GM12875 (cell line): ENCODE measurements around the gene MACROD1.

Experiments
- H3K4me3 ChIP-seq: one replicate; pipeline ENCODE4 v1.5.1; 2011; ENCODE audit warnings: low read depth, low read length, control low read depth
- TF ChIP-seq, protein P1 (sequence below): IDR thresholded peaks from 2 replicates; pipeline ENCODE4 v1.5.1; 2011; ENCODE audit warnings: low read depth, mild to moderate bottlenecking, control low read depth, inconsistent platforms, low read length, moderate library complexity, borderline replicate concordance; ENCODE audit not compliant: insufficient read depth

Gene MACROD1

GRCh38 chr11:64041846-64042245 is 124.1 kb downstream of the MACROD1 start:
- TF ChIP-seq, protein P1, sequence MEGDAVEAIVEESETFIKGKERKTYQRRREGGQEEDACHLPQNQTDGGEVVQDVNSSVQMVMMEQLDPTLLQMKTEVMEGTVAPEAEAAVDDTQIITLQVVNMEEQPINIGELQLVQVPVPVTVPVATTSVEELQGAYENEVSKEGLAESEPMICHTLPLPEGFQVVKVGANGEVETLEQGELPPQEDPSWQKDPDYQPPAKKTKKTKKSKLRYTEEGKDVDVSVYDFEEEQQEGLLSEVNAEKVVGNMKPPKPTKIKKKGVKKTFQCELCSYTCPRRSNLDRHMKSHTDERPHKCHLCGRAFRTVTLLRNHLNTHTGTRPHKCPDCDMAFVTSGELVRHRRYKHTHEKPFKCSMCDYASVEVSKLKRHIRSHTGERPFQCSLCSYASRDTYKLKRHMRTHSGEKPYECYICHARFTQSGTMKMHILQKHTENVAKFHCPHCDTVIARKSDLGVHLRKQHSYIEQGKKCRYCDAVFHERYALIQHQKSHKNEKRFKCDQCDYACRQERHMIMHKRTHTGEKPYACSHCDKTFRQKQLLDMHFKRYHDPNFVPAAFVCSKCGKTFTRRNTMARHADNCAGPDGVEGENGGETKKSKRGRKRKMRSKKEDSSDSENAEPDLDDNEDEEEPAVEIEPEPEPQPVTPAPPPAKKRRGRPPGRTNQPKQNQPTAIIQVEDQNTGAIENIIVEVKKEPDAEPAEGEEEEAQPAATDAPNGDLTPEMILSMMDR: no peak

DNA sequence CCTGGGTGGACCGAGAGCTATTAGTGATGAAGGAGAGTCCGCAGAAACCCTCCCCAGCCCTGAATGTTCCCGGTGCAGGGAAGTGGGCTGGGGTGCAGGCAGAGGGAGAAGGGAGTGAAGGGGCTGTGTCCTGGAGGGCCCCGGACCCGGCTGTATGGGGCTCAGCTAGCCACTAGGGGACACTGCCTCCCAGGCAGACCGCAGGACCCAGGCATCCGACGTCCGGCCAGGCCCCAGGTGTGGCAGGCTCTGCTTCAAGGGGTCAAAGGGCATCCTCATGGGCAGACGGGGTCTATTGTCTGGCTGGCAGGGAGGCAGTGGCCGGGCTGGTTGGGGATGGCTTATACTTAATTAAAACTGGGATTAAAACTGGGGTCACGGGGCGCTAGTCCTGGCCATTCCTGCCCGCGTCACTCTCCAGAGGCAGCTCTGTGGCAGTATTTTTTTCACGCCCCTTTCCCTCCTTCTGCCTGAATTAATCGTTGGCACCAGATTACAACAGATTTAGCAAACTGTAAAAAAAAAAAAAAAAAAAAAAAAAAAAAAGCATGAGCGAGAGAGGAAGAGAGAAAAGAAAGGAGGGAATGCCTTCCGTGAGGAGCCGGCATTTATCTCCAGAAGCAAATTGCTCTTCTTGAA is 125.1 kb downstream of the MACROD1 start:
- TF ChIP-seq, protein P1: peak; percentile 48; the same call in 1 of the 2 replicates
- H3K4me3 ChIP-seq: no peak overlapping the region

More at GRCh38 chr11:64041846-64042245, 124.1 kb downstream of the MACROD1 start:
- H3K4me3 ChIP-seq: no peak overlapping the region

GRCh38 chr11:64039012-64039665 is 126.8 kb downstream of the MACROD1 start:
- TF ChIP-seq, protein P1: no peak

GRCh38 chr11:64038500-64038899 is 127.4 kb downstream of the MACROD1 start:
- H3K4me3 ChIP-seq: no peak overlapping the region
- TF ChIP-seq, protein P1: no peak

More at GRCh38 chr11:64039012-64039665, 126.8 kb downstream of the MACROD1 start:
- H3K4me3 ChIP-seq: no peak overlapping the region

DNA sequence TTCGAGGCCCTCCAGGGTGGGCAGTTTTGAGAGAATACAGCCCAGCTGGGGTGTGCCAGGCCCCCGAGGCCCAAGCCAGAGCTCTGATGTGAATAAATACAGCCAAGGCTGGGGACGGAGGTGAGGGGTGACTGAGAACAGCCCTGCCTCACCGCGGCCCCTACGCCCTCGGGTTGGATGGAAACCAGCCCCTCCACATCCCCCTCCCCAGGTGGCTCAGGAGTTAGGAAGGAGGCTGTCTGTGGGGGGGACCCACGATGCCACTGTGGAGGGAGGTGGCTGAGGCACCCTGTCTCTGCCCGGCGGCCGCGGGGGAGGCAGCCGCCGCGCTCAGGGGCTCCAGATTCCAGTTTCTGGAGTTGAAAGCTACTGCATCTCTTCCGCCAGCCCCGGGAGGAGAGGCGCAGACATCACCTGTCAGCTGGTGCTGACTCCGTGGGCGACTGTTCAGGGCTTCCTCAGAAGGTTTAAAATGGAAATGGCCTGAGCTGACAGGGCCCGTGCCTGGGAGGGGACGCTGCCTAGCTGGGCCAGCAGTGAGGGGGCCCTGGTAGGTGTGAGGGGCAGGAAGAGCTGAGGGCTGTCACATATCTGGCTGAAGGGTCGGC is 128.8 kb downstream of the MACROD1 start:
- no peak overlapping the region for H3K4me3 ChIP-seq
- TF ChIP-seq, protein P1: no peak

GRCh38 chr11:64036087-64037026 is 129.6 kb downstream of the MACROD1 start:
- H3K4me3 ChIP-seq: no peak overlapping the region
- TF ChIP-seq, protein P1: no peak
